HepG2 (cell line): Measurements from ENCODE around the gene RFX6. TPM values are rescaled to one million over a fixed set of nuclear protein-coding genes. Genes with fewer than 3 reads are reported as not detected.

Source experiments
- CBX2 ChIP-seq, 2 experiments: fragments of 200-600 bp in 1 of 2; sonication (generic); formaldehyde crosslinking in 1 of 2; IDR thresholded peaks; 2 replicates each; pipeline versions ENCODE4 v1.7.0 to v1.8.1; 2018 to 2022; ENCODE audit warnings: low read depth in 2 of 2, low read length in 1 of 2, mild to moderate bottlenecking in 1 of 2, missing genetic modification reagents in 1 of 2
- MAFK ChIP-seq, 2 experiments: IDR thresholded peaks in 1 of 2; conservative IDR thresholded peaks in 1 of 2; 2 replicates each; pipeline ENCODE4 v1.6.1; 2011; ENCODE audit warnings: improper control_type of control experiment in 2 of 2, low read length in 2 of 2
- ZSCAN9 ChIP-seq: IDR thresholded peaks from 2 replicates; pipeline ENCODE4 v1.6.1; 2016; ENCODE audit warnings: borderline replicate concordance
- polyA plus RNA-seq, 8 experiments: library from polyadenylated mRNA; depleted of rRNA in 3 of 8; stranded (reverse) in 7 of 8; unstranded in 1 of 8; fragments of >200 nt; fragmentation: Illumina TruSeq in 4 of 8; extraction: Trizol in 4 of 8; gene quantifications; 2 replicates each; pipeline versions ENCODE4 v1.2.1 to v1.2.3, GENCODE V29; 2011 to 2016; ENCODE audit warnings: low read depth in 4 of 8, missing spikeins in 1 of 8, mixed read lengths in 1 of 8; ENCODE audit not compliant: insufficient read depth in 1 of 8
- total RNA-seq, 5 experiments: library from RNA; depleted of rRNA; stranded (reverse); fragments of >200 nt; fragmentation: Illumina TruSeq; extraction: Trizol; gene quantifications; 2 replicates each; pipeline ENCODE4 v1.2.3, GENCODE V29; 2016; ENCODE audit warnings: low read depth in 1 of 5
- TF ChIP-seq, protein P1 (sequence below): sonication (generic); formaldehyde crosslinking; IDR thresholded peaks from 2 replicates; pipeline ENCODE4 v1.4.0; 2020; ENCODE audit warnings: missing genetic modification reagents
- TF ChIP-seq, protein P2 (sequence below): sonication (generic); formaldehyde crosslinking; IDR thresholded peaks from 2 replicates; pipeline ENCODE4 v1.5.0; 2020; ENCODE audit warnings: mild to moderate bottlenecking, missing genetic modification reagents, borderline replicate concordance
- TF ChIP-seq, protein P3 (sequence below): sonication (generic); formaldehyde crosslinking; conservative IDR thresholded peaks from 2 replicates; pipeline ENCODE4 v1.4.0; 2020; ENCODE audit warnings: missing genetic modification reagents

Gene RFX6
- total and polyA plus RNA-seq, 2 of the 13 experiments (the other 11 are each of a cell fraction or from before 2014, with no cell fraction given) = 0.04 TPM; not detected in 1

DNA sequence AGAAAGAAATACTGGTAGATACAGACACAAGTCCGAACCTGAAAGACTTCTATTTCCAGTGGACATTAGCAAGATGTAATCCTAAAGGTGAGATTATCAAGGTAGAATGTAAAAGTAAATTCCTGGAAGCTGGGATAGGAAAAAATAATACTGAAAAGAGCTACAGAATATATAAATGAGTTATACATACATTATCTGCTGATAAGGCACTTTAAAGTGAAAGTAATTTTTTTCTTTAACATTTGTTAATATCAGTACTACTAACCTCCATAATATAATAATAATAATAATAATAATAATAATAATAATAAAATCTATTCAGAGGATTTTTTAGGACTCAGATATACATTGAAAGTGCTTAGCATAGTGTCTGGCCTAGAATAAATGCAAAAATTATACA lies 102.5 kb downstream of the RFX6 start (continued):
- TF ChIP-seq, protein P1, sequence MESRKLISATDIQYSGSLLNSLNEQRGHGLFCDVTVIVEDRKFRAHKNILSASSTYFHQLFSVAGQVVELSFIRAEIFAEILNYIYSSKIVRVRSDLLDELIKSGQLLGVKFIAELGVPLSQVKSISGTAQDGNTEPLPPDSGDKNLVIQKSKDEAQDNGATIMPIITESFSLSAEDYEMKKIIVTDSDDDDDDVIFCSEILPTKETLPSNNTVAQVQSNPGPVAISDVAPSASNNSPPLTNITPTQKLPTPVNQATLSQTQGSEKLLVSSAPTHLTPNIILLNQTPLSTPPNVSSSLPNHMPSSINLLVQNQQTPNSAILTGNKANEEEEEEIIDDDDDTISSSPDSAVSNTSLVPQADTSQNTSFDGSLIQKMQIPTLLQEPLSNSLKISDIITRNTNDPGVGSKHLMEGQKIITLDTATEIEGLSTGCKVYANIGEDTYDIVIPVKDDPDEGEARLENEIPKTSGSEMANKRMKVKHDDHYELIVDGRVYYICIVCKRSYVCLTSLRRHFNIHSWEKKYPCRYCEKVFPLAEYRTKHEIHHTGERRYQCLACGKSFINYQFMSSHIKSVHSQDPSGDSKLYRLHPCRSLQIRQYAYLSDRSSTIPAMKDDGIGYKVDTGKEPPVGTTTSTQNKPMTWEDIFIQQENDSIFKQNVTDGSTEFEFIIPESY (CRISPR knock-in tag) = no peak
- TF ChIP-seq ZSCAN9 (CRISPR knock-in tag) (no peak), CBX2 (IDR thresholded peaks at IDR 0.05; ENCODE audit: low read depth, low read length) (no peak), CBX2 (CRISPR knock-in tag; IDR thresholded peaks at IDR 0.05; ENCODE audit: low read depth) (no peak), MAFK (conservative IDR thresholded peaks at IDR 0.05 in 1 of 2, IDR thresholded peaks at IDR 0.05 in 1 of 2; ENCODE audit: low read length in 2 of 2) (peak; percentile 13 to 72; a peak in 2 of 4 replicates)
- TF ChIP-seq, protein P2, sequence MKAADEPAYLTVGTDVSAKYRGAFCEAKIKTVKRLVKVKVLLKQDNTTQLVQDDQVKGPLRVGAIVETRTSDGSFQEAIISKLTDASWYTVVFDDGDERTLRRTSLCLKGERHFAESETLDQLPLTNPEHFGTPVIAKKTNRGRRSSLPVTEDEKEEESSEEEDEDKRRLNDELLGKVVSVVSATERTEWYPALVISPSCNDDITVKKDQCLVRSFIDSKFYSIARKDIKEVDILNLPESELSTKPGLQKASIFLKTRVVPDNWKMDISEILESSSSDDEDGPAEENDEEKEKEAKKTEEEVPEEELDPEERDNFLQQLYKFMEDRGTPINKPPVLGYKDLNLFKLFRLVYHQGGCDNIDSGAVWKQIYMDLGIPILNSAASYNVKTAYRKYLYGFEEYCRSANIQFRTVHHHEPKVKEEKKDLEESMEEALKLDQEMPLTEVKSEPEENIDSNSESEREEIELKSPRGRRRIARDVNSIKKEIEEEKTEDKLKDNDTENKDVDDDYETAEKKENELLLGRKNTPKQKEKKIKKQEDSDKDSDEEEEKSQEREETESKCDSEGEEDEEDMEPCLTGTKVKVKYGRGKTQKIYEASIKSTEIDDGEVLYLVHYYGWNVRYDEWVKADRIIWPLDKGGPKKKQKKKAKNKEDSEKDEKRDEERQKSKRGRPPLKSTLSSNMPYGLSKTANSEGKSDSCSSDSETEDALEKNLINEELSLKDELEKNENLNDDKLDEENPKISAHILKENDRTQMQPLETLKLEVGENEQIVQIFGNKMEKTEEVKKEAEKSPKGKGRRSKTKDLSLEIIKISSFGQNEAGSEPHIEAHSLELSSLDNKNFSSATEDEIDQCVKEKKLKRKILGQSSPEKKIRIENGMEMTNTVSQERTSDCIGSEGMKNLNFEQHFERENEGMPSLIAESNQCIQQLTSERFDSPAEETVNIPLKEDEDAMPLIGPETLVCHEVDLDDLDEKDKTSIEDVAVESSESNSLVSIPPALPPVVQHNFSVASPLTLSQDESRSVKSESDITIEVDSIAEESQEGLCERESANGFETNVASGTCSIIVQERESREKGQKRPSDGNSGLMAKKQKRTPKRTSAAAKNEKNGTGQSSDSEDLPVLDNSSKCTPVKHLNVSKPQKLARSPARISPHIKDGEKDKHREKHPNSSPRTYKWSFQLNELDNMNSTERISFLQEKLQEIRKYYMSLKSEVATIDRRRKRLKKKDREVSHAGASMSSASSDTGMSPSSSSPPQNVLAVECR = no peak
- TF ChIP-seq, protein P3, sequence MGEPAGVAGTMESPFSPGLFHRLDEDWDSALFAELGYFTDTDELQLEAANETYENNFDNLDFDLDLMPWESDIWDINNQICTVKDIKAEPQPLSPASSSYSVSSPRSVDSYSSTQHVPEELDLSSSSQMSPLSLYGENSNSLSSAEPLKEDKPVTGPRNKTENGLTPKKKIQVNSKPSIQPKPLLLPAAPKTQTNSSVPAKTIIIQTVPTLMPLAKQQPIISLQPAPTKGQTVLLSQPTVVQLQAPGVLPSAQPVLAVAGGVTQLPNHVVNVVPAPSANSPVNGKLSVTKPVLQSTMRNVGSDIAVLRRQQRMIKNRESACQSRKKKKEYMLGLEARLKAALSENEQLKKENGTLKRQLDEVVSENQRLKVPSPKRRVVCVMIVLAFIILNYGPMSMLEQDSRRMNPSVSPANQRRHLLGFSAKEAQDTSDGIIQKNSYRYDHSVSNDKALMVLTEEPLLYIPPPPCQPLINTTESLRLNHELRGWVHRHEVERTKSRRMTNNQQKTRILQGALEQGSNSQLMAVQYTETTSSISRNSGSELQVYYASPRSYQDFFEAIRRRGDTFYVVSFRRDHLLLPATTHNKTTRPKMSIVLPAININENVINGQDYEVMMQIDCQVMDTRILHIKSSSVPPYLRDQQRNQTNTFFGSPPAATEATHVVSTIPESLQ (CRISPR knock-in tag) = no peak

Other genes starting within 250 kb of the RFX6 start
- gene ZUP1, start 208.5 kb upstream of the RFX6 start, total RNA-seq (2016; rRNA removed; fragmentation: Illumina TruSeq; extraction: Trizol) = 29.3 and 40.3 TPM in 2 replicates
- 11.1 and 12.5 TPM in 2 replicates for gene ZUP1, start 208.5 kb upstream of the RFX6 start, polyA plus RNA-seq (2011; rRNA removed)
- 13.0 and 13.1 TPM in 2 replicates for gene KPNA5, start 196.0 kb upstream of the RFX6 start, total RNA-seq (2016; rRNA removed; fragmentation: Illumina TruSeq; extraction: Trizol)
- 4.8 and 5.3 TPM in 2 replicates for gene KPNA5, start 196.0 kb upstream of the RFX6 start, polyA plus RNA-seq (2011; rRNA removed)
- gene FAM162B, start 111.5 kb upstream of the RFX6 start, total RNA-seq (2016; rRNA removed; fragmentation: Illumina TruSeq; extraction: Trizol) = not detected in 2 replicates
- gene FAM162B, start 111.5 kb upstream of the RFX6 start, polyA plus RNA-seq (2011; rRNA removed) = 0.17 TPM in 1 of 2 replicates, not detected in the other
- gene GPRC6A, start 48.2 kb upstream of the RFX6 start, total RNA-seq (2016; rRNA removed; fragmentation: Illumina TruSeq; extraction: Trizol) = not detected in 2 replicates
- gene GPRC6A, start 48.2 kb upstream of the RFX6 start, polyA plus RNA-seq (2011; rRNA removed) = not detected in 2 replicates